ENCODE results near the gene C1QTNF2.
"Not testable (repeated sequence)": the region's sequence is repeated elsewhere in the genome, so short reads cannot be mapped to it uniquely, and the experiment has no call there.

Gene C1QTNF2

DNA sequence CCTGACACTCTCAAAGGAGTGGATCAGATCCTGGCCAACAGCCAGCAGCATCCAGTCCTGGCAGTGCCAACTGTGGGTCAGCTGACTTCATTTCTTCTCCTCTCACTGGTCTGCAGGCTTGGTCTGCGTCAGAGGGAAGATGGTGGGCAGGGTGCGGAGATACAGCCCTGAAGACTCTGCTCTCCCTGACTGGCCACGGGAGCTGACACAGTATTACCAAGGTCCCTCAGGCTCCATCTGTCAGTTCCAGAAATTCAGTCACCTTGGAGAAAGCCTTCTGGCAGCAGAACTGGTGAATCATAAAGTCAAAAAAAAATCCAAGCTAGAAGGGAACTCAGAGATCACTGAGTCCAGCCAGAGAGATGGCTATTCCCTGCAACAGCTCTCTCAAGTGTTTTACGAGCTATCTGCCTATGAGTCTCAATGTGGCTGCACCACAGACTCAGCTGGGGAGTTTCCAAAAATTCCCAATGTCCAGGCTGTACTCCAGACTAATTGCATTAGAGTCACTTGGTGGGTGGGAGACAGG, 27.9 kb downstream of the C1QTNF2 start:
- no peak overlapping the region for H3K27ac Mint-ChIP-seq

DNA sequence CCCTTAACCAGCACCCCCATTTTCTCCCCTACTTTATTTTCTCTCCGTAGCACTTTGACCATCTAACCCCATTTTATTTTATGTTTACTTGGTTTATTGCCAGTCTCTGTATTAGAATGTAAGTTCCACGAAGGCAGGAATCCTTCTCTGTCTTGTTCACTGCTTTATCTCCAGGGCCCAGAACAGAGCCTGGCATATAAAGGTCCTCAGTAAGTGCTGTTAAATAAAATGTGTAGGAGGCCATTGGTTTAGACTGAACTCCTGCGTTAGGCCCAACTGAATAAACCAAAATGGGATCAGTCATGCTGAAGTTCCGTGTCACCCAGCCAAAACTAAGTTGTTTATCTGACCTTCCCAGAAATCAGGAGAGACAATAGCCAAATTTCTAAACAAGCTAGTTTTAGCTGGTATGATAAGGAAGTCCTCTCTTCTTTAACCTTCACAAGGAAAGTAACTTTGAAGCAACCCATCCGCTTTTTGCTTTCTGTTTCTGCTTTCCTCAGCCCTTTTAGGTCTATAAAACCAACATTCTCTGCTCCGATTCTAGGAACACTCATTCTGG, 29.0 kb downstream of the C1QTNF2 start:
- Mint-ChIP-seq H3K36me3 (no peaks in the 10 kb centered on the region), H3K4me1 (no peaks in the 10 kb centered on the region), H3K27ac (no peak overlapping the region), H3K4me3 (no peak overlapping the region), H3K27me3 (peaks cover 7% of the 10 kb centered on the region), H3K9me3 (no peaks in the 10 kb centered on the region)
- CTCF ChIA-PET: interaction anchor here (6.5 kb wide), 1 partner anchor 144 kb away, joined by 54 read pairs; no protein-coding TSS in a partner anchor
- DNase-seq: no peak

More for the DNA sequence above, 27.9 kb downstream of the C1QTNF2 start:
- CTCF ChIA-PET: interaction anchor here (0.8 to 7.0 kb wide), 3 partner anchors 142 to 320 kb away, joined by 3 to 77 read pairs (median 54); no protein-coding TSS in a partner anchor
- Mint-ChIP-seq H3K36me3 (no peaks in the 10 kb centered on the region), H3K4me3 (no peak overlapping the region), H3K27me3 (no peaks in the 10 kb centered on the region), H3K4me1 (no peaks in the 10 kb centered on the region), H3K9me3 (no peaks in the 10 kb centered on the region)
- DNase-seq: no peak

- H3K36me3 Mint-ChIP-seq, H3K9me3 Mint-ChIP-seq, H3K27ac Mint-ChIP-seq, DNase-seq, H3K4me1 Mint-ChIP-seq, H3K4me3 Mint-ChIP-seq: not testable (repeated sequence)
- CTCF ChIA-PET: interaction anchor here (0.7 kb wide), 1 partner anchor 1419 kb away, joined by 3 read pairs; no protein-coding TSS in a partner anchor
- H3K27me3 Mint-ChIP-seq: peaks cover 10% of the 10 kb centered on the region
These were observed 29.9 kb downstream of the C1QTNF2 start for GRCh38 chr5:160340513-160340912.

DNA sequence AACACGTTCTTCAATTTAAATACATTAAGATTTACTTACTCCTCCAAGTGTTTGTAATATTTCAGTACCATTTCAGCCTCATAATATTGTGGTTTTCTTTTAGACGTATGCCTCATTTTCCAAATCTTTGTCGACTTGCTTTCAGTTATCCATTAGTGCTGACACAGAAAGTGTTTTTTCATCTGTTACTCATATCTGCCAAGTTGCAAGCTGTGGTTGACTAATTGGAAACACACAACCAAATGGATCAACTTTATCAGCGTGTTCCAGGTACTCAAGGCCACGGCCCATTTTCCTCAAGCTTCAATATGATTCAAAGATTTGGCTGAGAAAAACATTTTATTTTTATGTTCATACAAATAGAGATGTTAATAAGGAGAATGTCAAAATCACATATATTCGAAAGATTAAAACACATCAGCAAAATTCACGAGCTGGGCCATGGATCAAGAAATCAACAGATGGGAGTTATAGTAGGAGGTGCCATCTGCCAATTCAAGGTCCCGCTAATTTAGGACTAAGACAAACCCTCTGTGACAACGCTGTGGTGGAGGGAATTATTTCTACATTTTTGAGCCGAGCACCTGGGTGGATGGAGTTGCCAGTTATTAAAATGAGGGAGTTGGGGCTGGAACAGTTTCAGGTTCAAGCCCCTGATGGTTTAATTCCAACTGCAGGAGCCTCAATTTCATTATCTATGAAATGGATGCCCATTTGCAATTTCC, 30.9 kb downstream of the C1QTNF2 start:
- Mint-ChIP-seq H3K36me3 (no peaks in the 10 kb centered on the region), H3K27me3 (peaks cover 13% of the 10 kb centered on the region), H3K4me1 (no peaks in the 10 kb centered on the region), H3K4me3 (no peak overlapping the region), H3K27ac (no peak overlapping the region), H3K9me3 (no peaks in the 10 kb centered on the region)
- CTCF ChIA-PET: no interaction called here
- no peak for DNase-seq

DNA sequence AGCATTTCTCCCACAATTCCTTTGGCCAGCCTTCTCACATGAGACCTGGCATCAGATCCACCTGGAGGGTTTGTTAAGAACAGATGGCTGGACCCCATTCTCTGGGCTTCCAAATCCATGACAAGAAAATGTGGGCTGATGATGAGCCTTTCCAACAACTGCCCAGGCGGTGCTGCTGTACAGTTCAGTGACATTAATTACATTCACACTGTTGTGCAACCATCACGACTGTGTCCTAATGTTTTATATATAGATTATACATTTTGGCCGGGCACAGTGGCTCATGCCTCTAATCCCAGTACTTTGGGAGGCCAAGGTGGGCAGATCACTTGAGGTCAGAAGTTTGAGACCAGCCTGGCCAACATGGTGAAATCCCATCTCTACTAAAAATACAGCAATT, 35.7 kb downstream of the C1QTNF2 start:
- H3K4me3 Mint-ChIP-seq, H3K9me3 Mint-ChIP-seq, H3K36me3 Mint-ChIP-seq, H3K4me1 Mint-ChIP-seq, DNase-seq, H3K27ac Mint-ChIP-seq: not testable (repeated sequence)
- CTCF ChIA-PET: interaction anchor here (1.9 kb wide), 1 partner anchor 11 kb away, joined by 6 read pairs; no protein-coding TSS in a partner anchor
- H3K27me3 Mint-ChIP-seq: peaks cover 13% of the 10 kb centered on the region

GRCh38 chr5:160333721-160334120, 36.7 kb downstream of the C1QTNF2 start:
- DNase-seq: no peak
- Mint-ChIP-seq H3K9me3 (no peaks in the 10 kb centered on the region), H3K27me3 (peaks cover 13% of the 10 kb centered on the region), H3K27ac (no peak overlapping the region), H3K4me3 (no peak overlapping the region), H3K36me3 (no peaks in the 10 kb centered on the region), H3K4me1 (no peaks in the 10 kb centered on the region)
- CTCF ChIA-PET: interaction anchor here (0.7 to 1.9 kb wide), 3 partner anchors 12 to 312 kb away, joined by 3 to 6 read pairs (median 3); no protein-coding TSS in a partner anchor

- H3K27ac Mint-ChIP-seq: no peak overlapping the region
- DNase-seq: no peak
- H3K4me1 Mint-ChIP-seq: no peaks in the 10 kb centered on the region
- no peak overlapping the region for H3K4me3 Mint-ChIP-seq
- H3K36me3 Mint-ChIP-seq: no peaks in the 10 kb centered on the region
- H3K9me3 Mint-ChIP-seq: no peaks in the 10 kb centered on the region
- CTCF ChIA-PET: no interaction called here
- H3K27me3 Mint-ChIP-seq: peaks cover 3% of the 10 kb centered on the region
These were observed 40.2 kb downstream of the C1QTNF2 start for GRCh38 chr5:160330212-160330611.

DNA sequence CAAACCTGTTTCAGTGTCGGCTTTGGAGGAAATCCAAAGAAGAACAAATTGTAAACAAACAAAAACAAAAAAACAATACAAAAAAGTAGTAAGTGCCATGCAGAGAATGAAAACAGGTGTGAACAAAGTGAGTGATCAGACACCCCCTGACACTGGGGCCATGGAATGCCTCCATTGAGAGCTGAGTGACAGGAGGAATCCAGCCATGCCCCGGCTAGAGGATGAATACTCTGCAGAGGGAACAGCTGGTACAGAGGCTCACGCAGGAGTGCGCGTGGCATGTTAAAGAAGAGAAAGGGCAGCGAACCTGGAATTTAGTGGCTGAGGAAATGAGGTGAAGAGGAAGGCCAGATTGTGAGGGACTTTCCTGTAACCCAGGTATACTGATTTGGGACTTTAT, 42.6 kb downstream of the C1QTNF2 start:
- no peak overlapping the region for H3K4me3 Mint-ChIP-seq
- peaks cover 3% of the 10 kb centered on the region for H3K27me3 Mint-ChIP-seq
- CTCF ChIA-PET: no interaction called here
- no peak overlapping the region for H3K27ac Mint-ChIP-seq
- H3K9me3 Mint-ChIP-seq: no peaks in the 10 kb centered on the region
- no peaks in the 10 kb centered on the region for H3K36me3 Mint-ChIP-seq
- no peaks in the 10 kb centered on the region for H3K4me1 Mint-ChIP-seq
- no peak for DNase-seq

DNA sequence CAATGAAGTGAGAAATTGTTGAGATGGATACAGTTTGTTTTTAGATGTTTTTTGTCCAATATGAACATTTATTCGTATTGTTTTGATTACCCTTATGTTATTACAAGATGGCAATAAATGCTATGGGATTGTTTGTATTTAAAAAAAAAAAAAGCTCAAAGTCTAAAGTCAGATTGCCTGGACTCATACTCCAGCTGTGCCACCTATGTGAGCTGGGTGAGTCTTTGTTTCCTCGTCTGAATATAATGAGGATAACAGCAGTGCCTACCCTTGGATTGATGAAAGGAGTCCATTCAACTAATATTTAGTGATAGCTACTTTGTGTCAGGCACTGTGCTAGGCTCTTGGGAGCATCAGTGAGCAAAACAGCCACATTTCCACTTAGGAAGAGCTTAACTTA, 43.4 kb downstream of the C1QTNF2 start:
- CTCF ChIA-PET: no interaction called here

DNA sequence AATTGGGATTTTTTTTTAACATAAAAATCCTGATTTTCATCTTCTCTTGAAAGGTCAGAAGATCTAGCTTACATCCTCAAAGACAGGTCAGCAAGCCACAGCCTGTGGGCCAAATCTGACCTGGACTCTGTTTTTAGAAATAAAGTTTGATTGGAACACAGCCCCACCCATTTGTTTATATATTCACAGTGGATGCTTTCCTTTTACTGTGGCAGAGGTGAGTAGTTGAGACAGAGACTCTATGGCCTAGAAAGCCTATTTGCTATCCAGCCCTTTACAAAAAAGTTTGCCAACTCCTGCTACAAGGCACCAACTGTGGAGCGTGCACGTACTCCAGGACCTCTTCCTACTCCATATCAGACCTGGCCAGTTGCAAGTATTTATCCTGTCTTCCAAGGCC, 44.7 kb downstream of the C1QTNF2 start:
- peaks cover 8% of the 10 kb centered on the region for H3K27me3 Mint-ChIP-seq
- no peaks in the 10 kb centered on the region for H3K36me3 Mint-ChIP-seq
- no peak overlapping the region for H3K27ac Mint-ChIP-seq
- CTCF ChIA-PET: no interaction called here
- no peaks in the 10 kb centered on the region for H3K9me3 Mint-ChIP-seq
- DNase-seq: no peak
- H3K4me3 Mint-ChIP-seq: no peak overlapping the region
- H3K4me1 Mint-ChIP-seq: no peaks in the 10 kb centered on the region

More for the DNA sequence above, 43.4 kb downstream of the C1QTNF2 start:
- Mint-ChIP-seq H3K36me3 (no peaks in the 10 kb centered on the region), H3K27ac (no peak overlapping the region), H3K9me3 (no peaks in the 10 kb centered on the region), H3K4me3 (no peak overlapping the region), H3K4me1 (no peaks in the 10 kb centered on the region), H3K27me3 (peaks cover 3% of the 10 kb centered on the region)
- DNase-seq: no peak

DNA sequence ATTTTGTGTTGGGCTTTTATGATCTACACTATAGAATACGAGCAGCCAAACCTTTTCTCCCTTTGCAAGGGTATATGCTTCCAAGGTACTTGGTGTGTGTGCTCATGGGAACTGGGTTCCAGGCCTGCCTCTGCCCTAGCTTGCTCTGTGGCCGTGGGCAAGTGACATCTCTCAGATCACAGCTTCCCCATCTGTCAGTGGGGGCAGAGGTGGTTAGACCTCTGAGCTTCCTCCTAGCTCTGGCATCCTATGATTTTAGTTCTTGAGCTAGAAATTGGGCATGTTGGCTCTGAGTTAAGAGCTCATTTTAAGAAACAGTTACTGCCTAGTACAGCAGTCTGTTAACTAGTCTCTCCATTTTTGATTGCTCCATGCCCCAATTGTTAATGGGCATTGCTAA, 45.5 kb downstream of the C1QTNF2 start:
- Mint-ChIP-seq H3K4me1 (no peaks in the 10 kb centered on the region), H3K9me3 (no peaks in the 10 kb centered on the region), H3K36me3 (no peaks in the 10 kb centered on the region), H3K4me3 (no peak overlapping the region), H3K27ac (no peak overlapping the region), H3K27me3 (peaks cover 11% of the 10 kb centered on the region)
- no peak for DNase-seq
- CTCF ChIA-PET: no interaction called here

GRCh38 chr5:160318409-160318808, 52.0 kb downstream of the C1QTNF2 start:
- Mint-ChIP-seq H3K9me3 (no peaks in the 10 kb centered on the region), H3K4me1 (no peaks in the 10 kb centered on the region), H3K4me3 (no peak overlapping the region), H3K27ac (no peak overlapping the region), H3K36me3 (no peaks in the 10 kb centered on the region), H3K27me3 (peaks cover 45% of the 10 kb centered on the region)
- no peak for DNase-seq
- CTCF ChIA-PET: no interaction called here

GRCh38 chr5:160317434-160317833, 53.0 kb downstream of the C1QTNF2 start:
- H3K4me1 Mint-ChIP-seq: peaks cover 5% of the 10 kb centered on the region
- H3K4me3 Mint-ChIP-seq: no peak overlapping the region
- H3K9me3 Mint-ChIP-seq: no peaks in the 10 kb centered on the region
- no peaks in the 10 kb centered on the region for H3K36me3 Mint-ChIP-seq
- H3K27me3 Mint-ChIP-seq: peaks cover 55% of the 10 kb centered on the region
- CTCF ChIA-PET: no interaction called here
- H3K27ac Mint-ChIP-seq: no peak overlapping the region
- no peak for DNase-seq

- Mint-ChIP-seq H3K36me3 (peaks cover 1% of the 10 kb centered on the region), H3K27ac (no peak overlapping the region), H3K27me3 (peaks cover 67% of the 10 kb centered on the region), H3K4me3 (no peak overlapping the region), H3K4me1 (peaks cover 7% of the 10 kb centered on the region), H3K9me3 (no peaks in the 10 kb centered on the region)
- CTCF ChIA-PET: no interaction called here
- DNase-seq: no peak
These were observed 54.5 kb downstream of the C1QTNF2 start for GRCh38 chr5:160315968-160316367.

Data from activated naive CD4-positive, alpha-beta T cell treated with anti-CD3 and anti-CD28 coated beads, Interleukin-2, amount 10 ng/mL, durations not matched to agents 7 days and 5 days (primary cell).